Heart left ventricle (tissue), 16 donors: ENCODE measurements around the gene ADM. TPM values are rescaled to one million over a fixed set of nuclear protein-coding genes. Genes with fewer than 3 reads are reported as not detected.
"Not testable (repeated sequence)": the region's sequence is repeated elsewhere in the genome, so short reads cannot be mapped to it uniquely, and the experiment has no call there.

Source experiments
- ATAC-seq, 4 donors: fragments of 200-7000 bp; cut with Tn5 transposase; one replicate each; pipeline ENCODE4 v1.9.1; 2020 to 2022; ENCODE audit warnings: moderate library complexity in 4 of 4, mild to moderate bottlenecking in 3 of 4, moderate number of reproducible peaks in 1 of 4
- DNase-seq, 5 donors: peaks; one replicate each; pipeline ENCODE4 v3.0.0-alpha.2; 2020
- H3K27ac ChIP-seq, 12 donors: fragments of 200-600 bp; sonication (generic) in 4 of 12; one replicate each; pipeline versions ENCODE4 v1.5.0 to v1.8.0; 2016 to 2022; ENCODE audit warnings: mild to moderate bottlenecking in 2 of 12
- H3K27me3 ChIP-seq, 9 donors: fragments of 200-600 bp; sonication (generic) in 2 of 9; one replicate each; pipeline versions ENCODE4 v1.5.1 to v1.8.0; 2016 to 2022; ENCODE audit warnings: mild to moderate bottlenecking in 3 of 9
- H3K36me3 ChIP-seq, 9 donors: fragments of 200-600 bp; sonication (generic) in 2 of 9; one replicate each; pipeline versions ENCODE4 v1.5.0 to v1.8.0; 2018 to 2022; ENCODE audit warnings: mild to moderate bottlenecking in 2 of 9
- H3K4me1 ChIP-seq, 12 donors: fragments of 200-600 bp; sonication (generic) in 4 of 12; one replicate each; pipeline versions ENCODE4 v1.5.0 to v1.8.0; 2016 to 2022; ENCODE audit warnings: mild to moderate bottlenecking in 3 of 12
- H3K4me3 ChIP-seq, 12 donors: fragments of 200-600 bp; sonication (generic) in 4 of 12; one replicate each; pipeline versions ENCODE4 v1.5.0 to v1.8.0; 2017 to 2022; ENCODE audit warnings: mild to moderate bottlenecking in 9 of 12, moderate library complexity in 4 of 12
- H3K9me3 ChIP-seq, 12 donors: fragments of 200-600 bp; sonication (generic) in 4 of 12; one replicate each; pipeline versions ENCODE4 v1.5.0 to v1.8.0; 2016 to 2022; ENCODE audit warnings: mild to moderate bottlenecking in 1 of 12
- POLR2A ChIP-seq, 2 donors: fragments of 450-650 bp; IDR thresholded peaks; one replicate each; pipeline ENCODE4 v1.6.1; 2017; ENCODE audit warnings: antibody characterized with exemption in 2 of 2, mild to moderate bottlenecking in 2 of 2, moderate library complexity in 2 of 2
- WGBS, 4 donors: extraction: QIAGEN DNeasy Blood & Tissue Kit in 2 of 4; methylation state at CpG; one replicate each; pipeline versions ENCODE4 v1.1.5 to v1.1.7; 2013 to 2018; 5-methylcytosine and 5-hydroxymethylcytosine counted together
- intact Hi-C, 10 donors: fragments of 100-400 bp; cut with DNase I; formaldehyde crosslinking; loops; one replicate each; pipeline versions ENCODE4 v1.11.1 to v1.14.2; 2022
- polyA plus RNA-seq, 2 donors: library from polyadenylated mRNA; stranded (reverse); fragments of 200-250 nt; gene quantifications; one replicate each; pipeline ENCODE4 v1.2.3, GENCODE V29; 2013
- total RNA-seq, 9 donors: library from RNA; depleted of rRNA in 2 of 9; stranded (reverse); fragments of >200 nt in 2 of 9; fragmentation: NEBNext Ultra II Directional in 3 of 9; extraction: Animal tissue kit (Norgen Biotek cat#: 25700) in 3 of 9; gene quantifications; one replicate each; pipeline versions ENCODE4 v1.1.0 to v1.2.4, GENCODE V29; 2016 to 2023
- TF ChIP-seq, protein P1 (sequence below), 12 donors: fragments of 200-600 bp; sonication (generic) in 4 of 12; IDR thresholded peaks; one replicate each; pipeline versions ENCODE4 v1.5.0 to v1.8.0; 2018 to 2022; ENCODE audit warnings: antibody characterized with exemption in 12 of 12, mild to moderate bottlenecking in 5 of 12
- donor health status: ischemic (EF 13 %, LVEDD 7.1; RV severe dilation, severe dysfunction).
- donor health status: healthy with polysubstance abuse.
- donor health status: DM: no; HTN: yes; CAD: no.
- donor health status: DM: no; HTN: no; CAD: no.
- donor health status: ischemic (EF 25% LVEDD 6.9; RV normal size, moderate dysfunction).
- donor health status: ischemic (EF 25% LVEDD 5.7; RV mildly dilated, moderate dysfunction).
- donor health status: healthy.
- donor health status: DM: yes; HTN: yes; CAD: no.
- donor health status: ischemic (EF 35%, LVEDD 5.7; RV mildly dilated, moderate dysfunction).
- donor health status: nonischemic (EF 11% LVEDD 7.7; RV severe dilation, severe dysfunction).
- donor health status: DM: yes; HTN: yes; CAD: no.
- donor health status: PGD.
- donor health status: ischemic (EF 29% LVEDD 5.4; RV normal size, mild dysfunction).
- donor health status: nonischemic (EF 23%, LVEDD 6.1; RV moderate dilation, normal function).

Gene ADM
- total and polyA plus RNA-seq, 11 donors = 6.9 to 154 (median 16.8) TPM

- Histone ChIP-seq H3K36me3 (no peaks in the 10 kb centered on the region), H3K27me3 (no peaks in the 10 kb centered on the region), H3K4me3 (no peak overlapping the region), H3K9me3 (peaks cover 0 to 4% (median 0%) of the 10 kb centered on the region in 12 donors), H3K4me1 (peaks cover 0 to 6% (median 0%) of the 10 kb centered on the region in 12 donors), H3K27ac (no peak overlapping the region)
- intact Hi-C loops = no loop called here
- ATAC-seq (no peak), DNase-seq (no peak)
- TF ChIP-seq, protein P1, sequence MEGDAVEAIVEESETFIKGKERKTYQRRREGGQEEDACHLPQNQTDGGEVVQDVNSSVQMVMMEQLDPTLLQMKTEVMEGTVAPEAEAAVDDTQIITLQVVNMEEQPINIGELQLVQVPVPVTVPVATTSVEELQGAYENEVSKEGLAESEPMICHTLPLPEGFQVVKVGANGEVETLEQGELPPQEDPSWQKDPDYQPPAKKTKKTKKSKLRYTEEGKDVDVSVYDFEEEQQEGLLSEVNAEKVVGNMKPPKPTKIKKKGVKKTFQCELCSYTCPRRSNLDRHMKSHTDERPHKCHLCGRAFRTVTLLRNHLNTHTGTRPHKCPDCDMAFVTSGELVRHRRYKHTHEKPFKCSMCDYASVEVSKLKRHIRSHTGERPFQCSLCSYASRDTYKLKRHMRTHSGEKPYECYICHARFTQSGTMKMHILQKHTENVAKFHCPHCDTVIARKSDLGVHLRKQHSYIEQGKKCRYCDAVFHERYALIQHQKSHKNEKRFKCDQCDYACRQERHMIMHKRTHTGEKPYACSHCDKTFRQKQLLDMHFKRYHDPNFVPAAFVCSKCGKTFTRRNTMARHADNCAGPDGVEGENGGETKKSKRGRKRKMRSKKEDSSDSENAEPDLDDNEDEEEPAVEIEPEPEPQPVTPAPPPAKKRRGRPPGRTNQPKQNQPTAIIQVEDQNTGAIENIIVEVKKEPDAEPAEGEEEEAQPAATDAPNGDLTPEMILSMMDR (IDR thresholded peaks at IDR 0.05) = no peak
- no peak for TF ChIP-seq POLR2A (IDR thresholded peaks at IDR 0.05)
Observed at GRCh38 chr11:10261821-10262220, 43.1 kb upstream of the ADM start.

DNA sequence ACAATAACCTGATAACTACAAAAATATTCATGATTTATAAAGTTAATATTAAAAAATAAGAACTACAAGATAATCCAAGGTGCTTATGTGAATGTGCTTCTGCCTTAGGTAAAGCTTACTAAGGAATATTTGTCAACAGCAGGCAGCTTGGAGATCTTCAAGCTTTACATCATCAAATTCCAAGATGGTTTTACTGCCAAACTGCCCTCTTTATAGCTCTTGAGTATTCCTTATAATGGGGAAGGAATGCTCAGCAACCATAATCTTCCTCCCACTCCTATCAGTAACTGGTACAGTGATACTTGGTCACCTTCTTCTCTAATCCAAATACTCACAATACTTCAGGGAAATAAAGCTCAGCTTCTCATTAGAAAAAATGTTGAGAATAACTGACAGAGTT lies 40.9 kb upstream of the ADM start:
- Histone ChIP-seq H3K4me1 (peaks cover 0 to 15% (median 0%) of the 10 kb centered on the region in 12 donors), H3K27ac (no peak overlapping the region), H3K9me3 (peaks cover 0 to 4% (median 0%) of the 10 kb centered on the region in 12 donors), H3K27me3 (no peaks in the 10 kb centered on the region), H3K4me3 (no peak overlapping the region), H3K36me3 (no peaks in the 10 kb centered on the region)
- ATAC-seq = no peak
- intact Hi-C loops = no loop called here
- no peak for TF ChIP-seq POLR2A (IDR thresholded peaks at IDR 0.05)
- TF ChIP-seq, protein P1 (IDR thresholded peaks at IDR 0.05) = no peak
- no peak for DNase-seq

GRCh38 chr11:10264716-10265115 lies 40.2 kb upstream of the ADM start:
- H3K36me3 ChIP-seq, DNase-seq, H3K9me3 ChIP-seq, H3K27me3 ChIP-seq, H3K4me3 ChIP-seq, intact Hi-C loops, H3K27ac ChIP-seq, ATAC-seq: not testable (repeated sequence)
- H3K4me1 ChIP-seq = peaks cover 0 to 15% (median 0%) of the 10 kb centered on the region in 12 donors
- WGBS, 4 donors = 96 to 100% (median 97%) methylated on average over 3 of the region's 3 CpGs

GRCh38 chr11:10265936-10266335 lies 38.9 kb upstream of the ADM start:
- no peaks in the 10 kb centered on the region for H3K27me3 ChIP-seq
- 81 to 98% (median 96%) methylated on average over 3 of the region's 3 CpGs for WGBS, 4 donors
- H3K4me1 ChIP-seq = peaks cover 0 to 15% (median 0%) of the 10 kb centered on the region in 12 donors
- H3K36me3 ChIP-seq = no peaks in the 10 kb centered on the region
- no peak overlapping the region for H3K4me3 ChIP-seq
- H3K27ac ChIP-seq = no peak overlapping the region
- DNase-seq = no peak
- peaks cover 0 to 4% (median 0%) of the 10 kb centered on the region in 12 donors for H3K9me3 ChIP-seq
- ATAC-seq = no peak
- no peak for TF ChIP-seq POLR2A (IDR thresholded peaks at IDR 0.05)
- TF ChIP-seq, protein P1 (IDR thresholded peaks at IDR 0.05) = no peak
- intact Hi-C loops = no loop called here

DNA sequence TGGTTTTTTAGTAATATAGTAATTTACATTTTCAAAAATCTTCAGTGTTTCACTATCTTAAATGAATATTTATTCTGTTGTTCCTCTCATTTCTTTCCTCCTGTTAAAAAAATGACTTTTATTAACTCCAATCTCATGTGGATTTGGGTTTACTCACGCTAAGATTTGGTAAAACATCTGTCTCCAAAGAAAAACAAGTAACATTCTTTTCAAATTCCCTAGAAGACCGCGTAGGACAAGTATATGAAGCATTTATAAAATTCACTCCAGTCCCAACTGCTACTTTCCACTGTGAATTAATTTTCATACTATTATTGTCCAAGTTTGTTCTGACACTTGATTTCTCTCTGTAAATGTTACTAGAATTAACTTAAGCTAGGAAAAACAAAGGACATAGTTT lies 37.1 kb upstream of the ADM start:
- ATAC-seq (no peak), DNase-seq (no peak)
- TF ChIP-seq POLR2A (IDR thresholded peaks at IDR 0.05) = no peak
- TF ChIP-seq, protein P1 (IDR thresholded peaks at IDR 0.05) = no peak
- 78 to 85% (median 80%) methylated on average over 3 of the region's 3 CpGs for WGBS, 4 donors
- intact Hi-C loops = no loop called here
- Histone ChIP-seq H3K9me3 (peaks cover 0 to 4% (median 0%) of the 10 kb centered on the region in 12 donors), H3K27me3 (no peaks in the 10 kb centered on the region), H3K4me1 (peaks cover 0 to 9% (median 0%) of the 10 kb centered on the region in 12 donors), H3K36me3 (no peaks in the 10 kb centered on the region), H3K27ac (no peak overlapping the region), H3K4me3 (no peak overlapping the region)
